ENCODE results near the gene CYP4F8. TPM values are rescaled to one million over a fixed set of nuclear protein-coding genes. Genes with fewer than 3 reads are reported as not detected.

The CYP4F8 gene
- total RNA-seq, 2 experiments from 2014 or later = not detected

DNA sequence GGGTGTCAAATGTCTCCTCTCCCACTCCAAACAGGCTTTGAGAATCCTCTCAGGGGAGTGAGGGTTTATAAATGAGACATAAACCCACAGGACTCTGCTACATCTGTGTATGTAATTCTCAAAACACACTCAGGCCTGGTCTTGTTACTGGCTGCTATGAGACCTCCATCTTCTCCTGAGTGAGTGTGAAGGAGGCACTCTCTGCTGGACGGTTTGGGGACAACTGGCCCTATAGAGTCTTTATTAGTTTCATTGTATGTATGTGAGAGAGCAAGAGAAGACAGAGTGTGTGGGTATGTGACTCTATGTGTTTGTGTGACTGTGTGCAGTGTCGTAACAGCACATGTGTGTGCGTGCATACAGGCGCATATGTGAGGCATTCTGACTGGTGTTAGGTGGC is 48.2 kb downstream of the CYP4F8 start:
- BruUV-seq (replicated peaks) = no TSS peak
- POLR2A ChIA-PET = no interaction called here
- no peak for DNase-seq (ENCODE audit: low spot score)
- Histone ChIP-seq H3K79me2 (ENCODE audit: insufficient read depth, low read depth, low read length) (no peaks in the 10 kb centered on the region), H3K4me1 (ENCODE audit: insufficient read depth, low read length, poor library complexity, severe bottlenecking) (no peaks in the 10 kb centered on the region), H3K4me3 (ENCODE audit: low read depth, low read length, poor library complexity, severe bottlenecking) (no peak overlapping the region), H3K27ac (ENCODE audit: low read depth, low read length, poor library complexity, severe bottlenecking) (no peak overlapping the region), H3K4me2 (ENCODE audit: low read length) (no peak overlapping the region), H3K9me2 (ENCODE audit: insufficient read depth, low read length) (no peaks in the 10 kb centered on the region), H4K20me1 (ENCODE audit: insufficient read depth, low read length) (no peaks in the 10 kb centered on the region), H3K9me3 (ENCODE audit: low read length) (no peaks in the 10 kb centered on the region), H3K36me3 (ENCODE audit: insufficient read depth, low read length) (no peaks in the 10 kb centered on the region), H2AFZ (ENCODE audit: low read length) (no peak overlapping the region)
- no peak for TF ChIP-seq CTCF (conservative IDR thresholded peaks at IDR 0.05; ENCODE audit: low read length)
- TF ChIP-seq EZH2phosphoT487 (IDR thresholded peaks at IDR 0.05; ENCODE audit: borderline replicate concordance, low read depth, low read length) = no peak
- CTCF ChIA-PET (ENCODE audit: unreplicated experiment) = no interaction called here
- intact Hi-C loops (cut with micrococcal nuclease; ENCODE audit: unreplicated experiment) = no loop called here

- Histone ChIP-seq H3K9me3 (ENCODE audit: low read length) (no peaks in the 10 kb centered on the region), H3K9me2 (ENCODE audit: insufficient read depth, low read length) (no peaks in the 10 kb centered on the region), H2AFZ (ENCODE audit: low read length) (no peak overlapping the region), H3K4me1 (ENCODE audit: insufficient read depth, low read length, poor library complexity, severe bottlenecking) (no peaks in the 10 kb centered on the region), H3K79me2 (ENCODE audit: insufficient read depth, low read depth, low read length) (no peaks in the 10 kb centered on the region), H3K4me3 (ENCODE audit: low read depth, low read length, poor library complexity, severe bottlenecking) (no peak overlapping the region), H3K36me3 (ENCODE audit: insufficient read depth, low read length) (no peaks in the 10 kb centered on the region), H4K20me1 (ENCODE audit: insufficient read depth, low read length) (no peaks in the 10 kb centered on the region), H3K27ac (ENCODE audit: low read depth, low read length, poor library complexity, severe bottlenecking) (no peak overlapping the region), H3K4me2 (ENCODE audit: low read length) (no peak overlapping the region)
- no peak for DNase-seq (ENCODE audit: low spot score)
- TF ChIP-seq EZH2phosphoT487 (IDR thresholded peaks at IDR 0.05; ENCODE audit: borderline replicate concordance, low read depth, low read length) (no peak), CTCF (conservative IDR thresholded peaks at IDR 0.05; ENCODE audit: low read length) (no peak)
- intact Hi-C loops (cut with micrococcal nuclease; ENCODE audit: unreplicated experiment) = no loop called here
- ChIA-PET CTCF (ENCODE audit: unreplicated experiment) (no interaction called here), POLR2A (no interaction called here)
- BruUV-seq (replicated peaks) = no TSS peak
These were observed 51.2 kb downstream of the CYP4F8 start for GRCh38 chr19:15666186-15666585.

GRCh38 chr19:15666883-15667282 is 51.9 kb downstream of the CYP4F8 start:
- H3K4me1 ChIP-seq (ENCODE audit: insufficient read depth, low read length, poor library complexity, severe bottlenecking) = no peaks in the 10 kb centered on the region
- POLR2A ChIA-PET = no interaction called here
- intact Hi-C loops (cut with micrococcal nuclease; ENCODE audit: unreplicated experiment) = no loop called here

More at GRCh38 chr19:15666883-15667282, 51.9 kb downstream of the CYP4F8 start:
- Histone ChIP-seq H3K79me2 (ENCODE audit: insufficient read depth, low read depth, low read length) (no peaks in the 10 kb centered on the region), H3K9me3 (ENCODE audit: low read length) (no peaks in the 10 kb centered on the region), H3K36me3 (ENCODE audit: insufficient read depth, low read length) (no peaks in the 10 kb centered on the region), H3K4me3 (ENCODE audit: low read depth, low read length, poor library complexity, severe bottlenecking) (no peak overlapping the region), H3K27ac (ENCODE audit: low read depth, low read length, poor library complexity, severe bottlenecking) (no peak overlapping the region), H3K9me2 (ENCODE audit: insufficient read depth, low read length) (no peaks in the 10 kb centered on the region), H2AFZ (ENCODE audit: low read length) (no peak overlapping the region), H3K4me2 (ENCODE audit: low read length) (no peak overlapping the region), H4K20me1 (ENCODE audit: insufficient read depth, low read length) (no peaks in the 10 kb centered on the region)
- no peak for DNase-seq (ENCODE audit: low spot score)
- TF ChIP-seq CTCF (conservative IDR thresholded peaks at IDR 0.05; ENCODE audit: low read length) (no peak), EZH2phosphoT487 (IDR thresholded peaks at IDR 0.05; ENCODE audit: borderline replicate concordance, low read depth, low read length) (no peak)
- CTCF ChIA-PET (ENCODE audit: unreplicated experiment) = no interaction called here
- no TSS peak for BruUV-seq (replicated peaks)
